ENCODE data around the gene POU2F3.

The POU2F3 gene

GRCh38 chr11:120352405-120352804, 112.5 kb downstream of the POU2F3 start:
- no peak overlapping the region for H3K4me3 ChIP-seq (ENCODE audit: low read depth, low read length)
- DNase-seq (ENCODE audit: low read depth) = no peak
- no peak for TF ChIP-seq POLR2A (IDR thresholded peaks at IDR 0.05; ENCODE audit: extremely low read depth, insufficient read length)

GRCh38 chr11:120354068-120354467, 114.1 kb downstream of the POU2F3 start:
- TF ChIP-seq CTCF (IDR thresholded peaks at IDR 0.05; ENCODE audit: low read depth, low read length) = no peak
- TF ChIP-seq MAX (IDR thresholded peaks at IDR 0.05; ENCODE audit: low read depth, low read length) = no peak
- no peak for TF ChIP-seq MYC (IDR thresholded peaks at IDR 0.05; ENCODE audit: low read depth, low read length)
- no peak for TF ChIP-seq POLR2A (IDR thresholded peaks at IDR 0.05; ENCODE audit: extremely low read depth, insufficient read length)
- H3K4me3 ChIP-seq (ENCODE audit: low read depth, low read length) = no peak overlapping the region
- no peak for DNase-seq (ENCODE audit: low read depth)

- H3K4me3 ChIP-seq (ENCODE audit: low read depth, low read length) = no peak overlapping the region
- DNase-seq (ENCODE audit: low read depth) = no peak
- TF ChIP-seq MAX (IDR thresholded peaks at IDR 0.05; ENCODE audit: low read depth, low read length) (no peak), MYC (IDR thresholded peaks at IDR 0.05; ENCODE audit: low read depth, low read length) (no peak), POLR2A (IDR thresholded peaks at IDR 0.05; ENCODE audit: extremely low read depth, insufficient read length) (no peak), CTCF (IDR thresholded peaks at IDR 0.05; ENCODE audit: low read depth, low read length) (no peak)
Observed at GRCh38 chr11:120354779-120355178, 114.8 kb downstream of the POU2F3 start.

GRCh38 chr11:120357620-120358019, 117.7 kb downstream of the POU2F3 start:
- H3K4me3 ChIP-seq (ENCODE audit: low read depth, low read length) = no peak overlapping the region
- TF ChIP-seq CTCF (IDR thresholded peaks at IDR 0.05; ENCODE audit: low read depth, low read length) (no peak), POLR2A (IDR thresholded peaks at IDR 0.05; ENCODE audit: extremely low read depth, insufficient read length) (no peak), MAX (IDR thresholded peaks at IDR 0.05; ENCODE audit: low read depth, low read length) (no peak), MYC (IDR thresholded peaks at IDR 0.05; ENCODE audit: low read depth, low read length) (no peak)
- DNase-seq (ENCODE audit: low read depth) = no peak

GRCh38 chr11:120358729-120359128, 118.8 kb downstream of the POU2F3 start:
- DNase-seq (ENCODE audit: low read depth) = no peak
- H3K4me3 ChIP-seq (ENCODE audit: low read depth, low read length) = no peak overlapping the region
- TF ChIP-seq CTCF (IDR thresholded peaks at IDR 0.05; ENCODE audit: low read depth, low read length) = no peak
- no peak for TF ChIP-seq MYC (IDR thresholded peaks at IDR 0.05; ENCODE audit: low read depth, low read length)
- no peak for TF ChIP-seq POLR2A (IDR thresholded peaks at IDR 0.05; ENCODE audit: extremely low read depth, insufficient read length)
- no peak for TF ChIP-seq MAX (IDR thresholded peaks at IDR 0.05; ENCODE audit: low read depth, low read length)

GRCh38 chr11:120363436-120363835, 123.5 kb downstream of the POU2F3 start:
- H3K4me3 ChIP-seq (ENCODE audit: low read depth, low read length) = no peak overlapping the region
- TF ChIP-seq MYC (IDR thresholded peaks at IDR 0.05; ENCODE audit: low read depth, low read length) = no peak
- no peak for TF ChIP-seq CTCF (IDR thresholded peaks at IDR 0.05; ENCODE audit: low read depth, low read length)
- TF ChIP-seq POLR2A (IDR thresholded peaks at IDR 0.05; ENCODE audit: extremely low read depth, insufficient read length) = no peak
- TF ChIP-seq MAX (IDR thresholded peaks at IDR 0.05; ENCODE audit: low read depth, low read length) = no peak
- no peak for DNase-seq (ENCODE audit: low read depth)

All from NB4 (cell line).